Esophagus muscularis mucosa (tissue), 3 donors: Measurements from ENCODE around the gene ETV3L.

ENCODE experiments used
- POLR2AphosphoS5 ChIP-seq, 2 donors: sonication (generic); formaldehyde crosslinking; IDR thresholded peaks; one replicate each; pipeline ENCODE4 v1.6.1; 2017; ENCODE audit warnings: antibody characterized with exemption in 2 of 2
- TF ChIP-seq, protein P1 (sequence below), 3 experiments: fragments of 200-600 bp in 2 of 3; fragments of 450-650 bp in 1 of 3; sonication (generic) in 2 of 3; IDR thresholded peaks; one replicate each; pipeline ENCODE4 v1.5.1; 2017 to 2019; ENCODE audit warnings: antibody characterized with exemption in 3 of 3, mild to moderate bottlenecking in 2 of 3, moderate library complexity in 1 of 3

DNA sequence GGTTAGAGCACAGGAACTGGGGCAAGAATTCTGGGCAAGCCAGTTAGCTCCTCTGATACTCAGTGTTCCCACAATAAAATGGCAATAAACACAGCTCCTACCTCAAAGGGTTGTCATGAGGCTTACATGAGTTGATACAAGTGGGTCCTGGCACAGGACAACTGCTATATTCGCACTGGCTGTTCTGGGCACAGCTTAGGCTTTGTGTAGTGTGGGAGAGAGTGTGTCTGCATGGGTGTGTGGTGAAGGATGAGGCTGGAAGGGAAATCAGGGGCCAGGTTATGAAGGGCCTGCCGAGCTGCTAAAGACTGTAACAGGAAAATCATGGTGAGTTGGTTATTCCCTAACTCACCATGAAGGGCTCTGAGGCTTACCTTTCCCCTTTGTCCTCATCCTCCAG lies 19.8 kb upstream of the ETV3L start:
- TF ChIP-seq, protein P1, sequence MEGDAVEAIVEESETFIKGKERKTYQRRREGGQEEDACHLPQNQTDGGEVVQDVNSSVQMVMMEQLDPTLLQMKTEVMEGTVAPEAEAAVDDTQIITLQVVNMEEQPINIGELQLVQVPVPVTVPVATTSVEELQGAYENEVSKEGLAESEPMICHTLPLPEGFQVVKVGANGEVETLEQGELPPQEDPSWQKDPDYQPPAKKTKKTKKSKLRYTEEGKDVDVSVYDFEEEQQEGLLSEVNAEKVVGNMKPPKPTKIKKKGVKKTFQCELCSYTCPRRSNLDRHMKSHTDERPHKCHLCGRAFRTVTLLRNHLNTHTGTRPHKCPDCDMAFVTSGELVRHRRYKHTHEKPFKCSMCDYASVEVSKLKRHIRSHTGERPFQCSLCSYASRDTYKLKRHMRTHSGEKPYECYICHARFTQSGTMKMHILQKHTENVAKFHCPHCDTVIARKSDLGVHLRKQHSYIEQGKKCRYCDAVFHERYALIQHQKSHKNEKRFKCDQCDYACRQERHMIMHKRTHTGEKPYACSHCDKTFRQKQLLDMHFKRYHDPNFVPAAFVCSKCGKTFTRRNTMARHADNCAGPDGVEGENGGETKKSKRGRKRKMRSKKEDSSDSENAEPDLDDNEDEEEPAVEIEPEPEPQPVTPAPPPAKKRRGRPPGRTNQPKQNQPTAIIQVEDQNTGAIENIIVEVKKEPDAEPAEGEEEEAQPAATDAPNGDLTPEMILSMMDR (IDR thresholded peaks at IDR 0.05): no peak
- no peak for TF ChIP-seq POLR2AphosphoS5 (IDR thresholded peaks at IDR 0.05)
